HCT116 (cell line): ENCODE data around the gene GZF1. TPM values are rescaled to one million over a fixed set of nuclear protein-coding genes. Genes with fewer than 3 reads are reported as not detected.
A peak's percentile ranks its signal among the peaks of the same experiment; 100 is the strongest.

Experiments used
- ATAC-seq: fragments of 200-7000 bp; cut with Tn5 transposase; 2 replicates; pipeline ENCODE4 v1.9.1; 2020; ENCODE audit warnings: mild to moderate bottlenecking, moderate library complexity
- BruUV-seq: library from RNA; stranded (reverse); fragments of 400-500 nt; replicated peaks from 2 replicates; lab custom pipeline; 2021; lab: Mats Ljungman, UMichigan
- CTCF ChIA-PET: fragments of 300-600 bp; sonication (Branson Sonifier 250); formaldehyde crosslinking; loops from one replicate; lab custom pipeline; 2021; ENCODE audit warnings: antibody characterized with exemption; lab: Charles Lee
- POLR2A ChIA-PET: fragments of 300-600, 350-600 bp; sonication (Branson Sonifier 250); formaldehyde crosslinking; loops from one replicate; lab custom pipeline; 2021; ENCODE audit warnings: antibody characterized with exemption; lab: Charles Lee
- RAD21 ChIA-PET, 2 experiments: fragments of 300-600 bp; sonication (Branson Sonifier 250); formaldehyde crosslinking; loops; one replicate each; lab custom pipeline; 2023; ENCODE audit warnings: low total read pairs in 2 of 2; ENCODE audit not compliant: uncharacterized antibody in 2 of 2, unreplicated experiment in 2 of 2, low non-redundant PET in 1 of 2; lab: Charles Lee
- DNase-seq: peaks from one replicate; pipeline ENCODE4 v3.0.0-alpha.2; 2010; ENCODE audit warnings: low read depth, low spot score
- H2AFZ ChIP-seq: fragments of 200-600 bp; shearing (Covaris generic), sonication (generic); 2 replicates; pipeline ENCODE4 v1.6.1; 2017; ENCODE audit warnings: low read depth, mixed run types, mixed read lengths, antibody characterized with exemption, low read length; ENCODE audit not compliant: poor library complexity, severe bottlenecking
- H3K27ac ChIP-seq: 2 replicates; pipeline ENCODE4 v1.5.1; 2012; ENCODE audit warnings: low read depth, low read length
- H3K27me3 ChIP-seq: fragments of 200-600 bp; sonication (generic); 2 replicates; pipeline ENCODE4 v1.6.1; 2016; ENCODE audit warnings: mixed run types, low read length, mixed read lengths; ENCODE audit not compliant: insufficient read depth
- H3K36me3 ChIP-seq, 2 experiments: fragments of 200-500 bp in 1 of 2; fragments of 200-600 bp in 1 of 2; sonication (Bioruptor generic) in 1 of 2; sonication (generic) in 1 of 2; 2 replicates each; pipeline versions ENCODE4 v1.5.1 to v1.6.1; 2014 to 2016; ENCODE audit warnings: low read length in 2 of 2, inconsistent platforms in 1 of 2, mixed read lengths in 1 of 2, mixed run types in 1 of 2; ENCODE audit not compliant: insufficient read depth in 2 of 2, control insufficient read depth in 1 of 2
- H3K4me1 ChIP-seq, 2 experiments: fragments of 200-600 bp in 1 of 2; sonication (generic) in 1 of 2; 2 replicates each; pipeline versions ENCODE4 v1.5.1 to v1.6.1; 2012 to 2017; ENCODE audit warnings: low read length in 2 of 2, inconsistent platforms in 1 of 2, mild to moderate bottlenecking in 1 of 2, mixed read lengths in 1 of 2, mixed run types in 1 of 2, moderate library complexity in 1 of 2; ENCODE audit not compliant: insufficient read depth in 2 of 2, control insufficient read depth in 1 of 2
- H3K4me2 ChIP-seq: fragments of 200-600 bp; sonication (generic); 2 replicates; pipeline ENCODE4 v1.6.1; 2017; ENCODE audit warnings: mixed run types, low read length, mixed read lengths
- H3K4me3 ChIP-seq, 2 experiments: fragments of 200-600 bp in 1 of 2; sonication (generic) in 1 of 2; replicated peaks in 1 of 2; 2 replicates each; pipeline ENCODE4 v1.5.1; 2011 to 2016; ENCODE audit warnings: low read length in 2 of 2, control low read depth in 1 of 2, low read depth in 1 of 2, mild to moderate bottlenecking in 1 of 2, mixed read lengths in 1 of 2, mixed run types in 1 of 2
- H3K79me2 ChIP-seq: fragments of 200-600 bp; sonication (generic); 2 replicates; pipeline ENCODE4 v1.6.1; 2017; ENCODE audit warnings: mild to moderate bottlenecking, mixed run types, low read length, moderate library complexity, mixed read lengths; ENCODE audit not compliant: insufficient read depth
- H3K9ac ChIP-seq: fragments of 200-600 bp; sonication (generic); 2 replicates; pipeline ENCODE4 v1.6.1; 2016; ENCODE audit warnings: low read length, mixed read lengths
- H3K9me2 ChIP-seq: fragments of 200-600 bp; sonication (generic), shearing (Covaris generic); 2 replicates; pipeline ENCODE4 v1.6.1; 2017; ENCODE audit warnings: mixed run types, mild to moderate bottlenecking, moderate library complexity; ENCODE audit not compliant: insufficient read depth
- H3K9me3 ChIP-seq, 2 experiments: fragments of 200-500 bp in 1 of 2; fragments of 200-600 bp in 1 of 2; sonication (Bioruptor generic) in 1 of 2; sonication (generic) in 1 of 2; 2 replicates each; pipeline ENCODE4 v1.6.1; 2014 to 2017; ENCODE audit warnings: low read length in 2 of 2, mixed read lengths in 2 of 2, inconsistent platforms in 1 of 2, low read depth in 1 of 2, mild to moderate bottlenecking in 1 of 2, mixed run types in 1 of 2, moderate library complexity in 1 of 2; ENCODE audit not compliant: control insufficient read depth in 1 of 2, insufficient read depth in 1 of 2
- H4K20me1 ChIP-seq: fragments of 200-600 bp; sonication (generic), shearing (Covaris generic); 2 replicates; pipeline ENCODE4 v1.6.1; 2017; ENCODE audit warnings: mixed run types, mild to moderate bottlenecking, moderate library complexity; ENCODE audit not compliant: insufficient read depth
- ZBTB33 ChIP-seq: IDR thresholded peaks from 2 replicates; pipeline ENCODE4 v1.6.1; 2011; ENCODE audit warnings: mild to moderate bottlenecking, low read length, moderate library complexity; ENCODE audit not compliant: insufficient replicate concordance; ENCODE audit errors: extremely low read depth
- ZNF274 ChIP-seq: fragments of 200-500 bp; sonication (Bioruptor generic); IDR thresholded peaks from 2 replicates; pipeline ENCODE4 v1.6.1; 2014; ENCODE audit warnings: mild to moderate bottlenecking, low read depth, low read length, inconsistent platforms
- intact Hi-C: fragments of 100-400 bp; cut with micrococcal nuclease; formaldehyde crosslinking; loops from 2 replicates; pipeline ENCODE4 v1.10.0; 2022
- total RNA-seq: library from RNA; stranded (reverse); gene quantifications from one replicate; pipeline ENCODE4 v1.2.1, GENCODE V29; 2021; ENCODE audit not compliant: unreplicated experiment

GZF1 gene
- total RNA-seq, 1 experiment from 2014 or later = 10.4 TPM

- peak; percentile 26 for TF ChIP-seq ZBTB33
- TF ChIP-seq, all 23 proteins: peak for 9
These were observed 4.0 kb upstream of the GZF1 start (continued) for GRCh38 chr20:23357767-23358562.

- Histone ChIP-seq H3K27ac (peak overlapping the region; percentile 43), H3K79me2 (peaks cover 46% of the 10 kb centered on the region), H2AFZ (no peak overlapping the region), H3K4me1 (peaks cover 24 to 43% of the 10 kb centered on the region in 2 experiments), H4K20me1 (no peaks in the 10 kb centered on the region), H3K4me2 (peak overlapping the region; percentile 96), H3K27me3 (no peaks in the 10 kb centered on the region), H3K36me3 (peaks cover 7 to 22% of the 10 kb centered on the region in 2 experiments; a peak in 2 of 4 replicates), H3K9ac (peak overlapping the region; percentile 60), H3K9me3 (no peaks in the 10 kb centered on the region), H3K9me2 (no peaks in the 10 kb centered on the region), H3K4me3 (peak overlapping the region; percentile 16 to 49; a peak in 3 of 4 replicates)
- BruUV-seq = no TSS peak
- CTCF ChIA-PET = interaction anchor here (1.0 to 1.5 kb wide), 3 partner anchors 9 to 307 kb away, joined by 3 to 7 read pairs (median 4); partner anchors contain the start of gene NAPB
- intact Hi-C loops = loop anchor here (1.0 to 10.0 kb wide), 2 partner anchors 8 to 214 kb away; partner anchors contain the start of gene NXT1
- TF ChIP-seq ZBTB33 = no peak
- no peak for TF ChIP-seq ZNF274
- ATAC-seq (no peak), DNase-seq (no peak)
- RAD21 ChIA-PET = no interaction called here
- POLR2A ChIA-PET = interaction anchor here (1.0 to 3.0 kb wide), 3 partner anchors 8 to 63 kb away, joined by 4 to 24 read pairs (median 5); partner anchors contain the start of genes NAPB and NXT1
These were observed 3.4 kb upstream of the GZF1 start for GRCh38 chr20:23358563-23358906.
